HG03575 (cell line): Measurements from ENCODE around the gene UPK3A.

Experiments
- ATAC-seq: cut with Tn5 transposase; IDR thresholded peaks from one replicate; pipeline ENCODE4 v1.9.1; 2021; ENCODE audit not compliant: unreplicated experiment, insufficient number of reproducible peaks, low FRiP score; ENCODE audit errors: extremely low read depth

The UPK3A gene

DNA sequence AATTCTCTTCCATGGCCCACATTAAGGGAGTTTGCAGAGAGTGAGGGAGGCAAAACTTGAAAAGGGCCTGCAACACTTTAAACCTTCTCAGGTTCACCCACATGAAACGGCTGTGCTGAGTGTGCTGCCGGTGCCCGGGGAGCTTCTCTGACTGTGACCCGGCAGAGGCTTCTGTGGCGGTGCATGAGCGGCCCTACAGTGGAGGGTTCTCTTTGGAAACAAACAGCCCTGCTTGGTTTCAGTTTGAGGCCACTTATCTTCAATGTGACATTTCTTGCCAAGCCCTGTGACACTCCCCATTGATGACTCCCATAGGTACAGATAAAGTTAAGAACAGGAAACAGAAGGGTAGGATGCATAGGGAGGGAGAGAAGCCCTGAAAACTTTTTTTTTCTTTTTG, 56.7 kb downstream of the UPK3A start:
- ATAC-seq = no peak

DNA sequence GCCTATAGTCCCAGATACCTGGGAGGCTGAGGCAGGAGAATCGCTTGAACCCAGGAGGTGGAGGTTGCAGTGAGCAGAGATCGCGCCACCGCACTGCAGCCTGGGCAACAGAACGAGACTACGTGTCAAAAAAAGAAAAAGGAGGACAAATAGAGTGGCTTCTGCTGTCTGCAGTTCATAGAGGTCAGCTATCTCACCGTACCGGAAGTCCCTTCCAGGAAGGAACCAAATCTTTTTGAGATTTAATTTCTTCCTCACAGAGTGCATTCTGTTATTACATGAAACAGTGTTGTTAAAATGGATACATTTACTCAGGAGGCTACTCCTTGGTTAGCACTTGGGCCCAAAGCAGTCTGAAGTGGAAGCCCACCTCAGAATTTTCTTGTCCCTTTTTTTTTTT, 58.4 kb downstream of the UPK3A start:
- ATAC-seq = no peak

GRCh38 chr22:45344334-45344733, 59.6 kb downstream of the UPK3A start:
- no peak for ATAC-seq
